ENCODE measurements around the gene PAK6. TPM values are rescaled to one million over a fixed set of nuclear protein-coding genes. Genes with fewer than 3 reads are reported as not detected.

PAK6 gene
- total and polyA plus RNA-seq, 2 experiments from 2014 or later, result 2.6 to 2.7 TPM

DNA sequence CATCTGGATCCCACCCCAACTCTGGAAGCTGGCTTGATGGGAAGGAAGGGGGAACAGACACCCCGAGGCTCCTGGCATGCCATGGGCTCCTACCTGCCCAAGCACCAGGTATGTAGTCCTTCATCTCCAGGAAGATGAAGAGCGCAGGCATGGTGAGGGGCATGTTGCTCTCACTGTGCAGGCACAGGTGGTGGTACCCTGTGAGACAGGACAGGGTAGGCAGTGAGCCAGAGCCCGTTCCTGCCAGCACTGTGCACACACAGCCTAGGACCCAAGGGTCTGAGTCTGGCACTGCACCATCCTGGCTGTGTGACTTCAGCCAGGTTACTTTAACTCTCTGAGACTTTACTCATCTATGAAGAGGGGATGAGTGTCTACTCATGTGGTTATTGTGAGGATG is 53.4 kb downstream of the PAK6 start:
- no peak for DNase-seq (ENCODE audit: low spot score)
- no peak overlapping the region for H2AFZ ChIP-seq
- H3K4me2 ChIP-seq, result no peak overlapping the region
- peaks cover 19% of the 10 kb centered on the region for H3K4me1 ChIP-seq (ENCODE audit: insufficient read depth)
- H3K9me2 ChIP-seq (replicated peaks; ENCODE audit: insufficient read depth), result no peaks in the 10 kb centered on the region
- no peak overlapping the region for H3K4me3 ChIP-seq
- H3K79me2 ChIP-seq, result no peaks in the 10 kb centered on the region
- H3K27ac ChIP-seq, result no peak overlapping the region
- H3K36me3 ChIP-seq (replicated peaks; ENCODE audit: insufficient read depth, low read depth), result no peaks in the 10 kb centered on the region
- TF ChIP-seq EZH2phosphoT487 (IDR thresholded peaks at IDR 0.05; ENCODE audit: low read depth, severe bottlenecking, unreplicated experiment) (no peak), EZH2 (IDR thresholded peaks at IDR 0.05; ENCODE audit: borderline replicate concordance) (no peak)
- TF ChIP-seq, protein P1, sequence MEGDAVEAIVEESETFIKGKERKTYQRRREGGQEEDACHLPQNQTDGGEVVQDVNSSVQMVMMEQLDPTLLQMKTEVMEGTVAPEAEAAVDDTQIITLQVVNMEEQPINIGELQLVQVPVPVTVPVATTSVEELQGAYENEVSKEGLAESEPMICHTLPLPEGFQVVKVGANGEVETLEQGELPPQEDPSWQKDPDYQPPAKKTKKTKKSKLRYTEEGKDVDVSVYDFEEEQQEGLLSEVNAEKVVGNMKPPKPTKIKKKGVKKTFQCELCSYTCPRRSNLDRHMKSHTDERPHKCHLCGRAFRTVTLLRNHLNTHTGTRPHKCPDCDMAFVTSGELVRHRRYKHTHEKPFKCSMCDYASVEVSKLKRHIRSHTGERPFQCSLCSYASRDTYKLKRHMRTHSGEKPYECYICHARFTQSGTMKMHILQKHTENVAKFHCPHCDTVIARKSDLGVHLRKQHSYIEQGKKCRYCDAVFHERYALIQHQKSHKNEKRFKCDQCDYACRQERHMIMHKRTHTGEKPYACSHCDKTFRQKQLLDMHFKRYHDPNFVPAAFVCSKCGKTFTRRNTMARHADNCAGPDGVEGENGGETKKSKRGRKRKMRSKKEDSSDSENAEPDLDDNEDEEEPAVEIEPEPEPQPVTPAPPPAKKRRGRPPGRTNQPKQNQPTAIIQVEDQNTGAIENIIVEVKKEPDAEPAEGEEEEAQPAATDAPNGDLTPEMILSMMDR (IDR thresholded peaks at IDR 0.05; ENCODE audit: poor library complexity), result no peak
- H4K20me1 ChIP-seq (ENCODE audit: insufficient read depth, poor library complexity, severe bottlenecking), result no peaks in the 10 kb centered on the region
- H3K27me3 ChIP-seq, result peaks cover 45% of the 10 kb centered on the region
- 92% methylated on average over 3 of the region's 3 CpGs for WGBS (ENCODE audit: low lambda C conversion rate, missing lambda C conversion rate)
- H3K9me3 ChIP-seq (ENCODE audit: low read depth), result no peaks in the 10 kb centered on the region

DNA sequence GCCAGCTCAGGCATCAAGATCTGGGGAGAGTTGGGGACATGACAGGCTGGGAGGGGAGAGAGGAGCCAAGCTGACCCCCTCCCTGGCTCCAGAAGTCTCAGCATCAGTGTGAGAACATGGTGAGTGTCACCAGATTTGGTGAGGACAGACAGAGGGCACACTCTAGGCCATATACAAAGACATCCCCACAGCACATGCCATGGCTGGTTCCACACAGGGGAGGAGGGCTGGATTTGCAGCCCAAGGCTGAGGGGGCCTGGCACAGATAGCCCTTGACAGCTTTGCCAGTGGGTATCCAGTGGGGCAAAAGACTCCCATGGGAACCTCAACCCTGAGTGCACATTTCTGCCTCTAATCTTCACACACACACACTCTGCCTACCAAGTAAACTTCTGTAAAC is 54.1 kb downstream of the PAK6 start:
- H3K4me3 ChIP-seq, result no peak overlapping the region
- H3K4me2 ChIP-seq, result no peak overlapping the region
- H3K79me2 ChIP-seq, result no peaks in the 10 kb centered on the region
- H3K36me3 ChIP-seq (replicated peaks; ENCODE audit: insufficient read depth, low read depth), result no peaks in the 10 kb centered on the region
- peaks cover 45% of the 10 kb centered on the region for H3K27me3 ChIP-seq
- no peak overlapping the region for H2AFZ ChIP-seq
- no peak overlapping the region for H3K27ac ChIP-seq
- peaks cover 19% of the 10 kb centered on the region for H3K4me1 ChIP-seq (ENCODE audit: insufficient read depth)
- H4K20me1 ChIP-seq (ENCODE audit: insufficient read depth, poor library complexity, severe bottlenecking), result no peaks in the 10 kb centered on the region
- no peaks in the 10 kb centered on the region for H3K9me2 ChIP-seq (replicated peaks; ENCODE audit: insufficient read depth)
- H3K9me3 ChIP-seq (ENCODE audit: low read depth), result no peaks in the 10 kb centered on the region
- TF ChIP-seq, protein P1 (IDR thresholded peaks at IDR 0.05; ENCODE audit: poor library complexity), result no peak
- no peak for TF ChIP-seq EZH2 (IDR thresholded peaks at IDR 0.05; ENCODE audit: borderline replicate concordance)
- no peak for TF ChIP-seq EZH2phosphoT487 (IDR thresholded peaks at IDR 0.05; ENCODE audit: low read depth, severe bottlenecking, unreplicated experiment)
- DNase-seq (ENCODE audit: low spot score), result no peak

DNA sequence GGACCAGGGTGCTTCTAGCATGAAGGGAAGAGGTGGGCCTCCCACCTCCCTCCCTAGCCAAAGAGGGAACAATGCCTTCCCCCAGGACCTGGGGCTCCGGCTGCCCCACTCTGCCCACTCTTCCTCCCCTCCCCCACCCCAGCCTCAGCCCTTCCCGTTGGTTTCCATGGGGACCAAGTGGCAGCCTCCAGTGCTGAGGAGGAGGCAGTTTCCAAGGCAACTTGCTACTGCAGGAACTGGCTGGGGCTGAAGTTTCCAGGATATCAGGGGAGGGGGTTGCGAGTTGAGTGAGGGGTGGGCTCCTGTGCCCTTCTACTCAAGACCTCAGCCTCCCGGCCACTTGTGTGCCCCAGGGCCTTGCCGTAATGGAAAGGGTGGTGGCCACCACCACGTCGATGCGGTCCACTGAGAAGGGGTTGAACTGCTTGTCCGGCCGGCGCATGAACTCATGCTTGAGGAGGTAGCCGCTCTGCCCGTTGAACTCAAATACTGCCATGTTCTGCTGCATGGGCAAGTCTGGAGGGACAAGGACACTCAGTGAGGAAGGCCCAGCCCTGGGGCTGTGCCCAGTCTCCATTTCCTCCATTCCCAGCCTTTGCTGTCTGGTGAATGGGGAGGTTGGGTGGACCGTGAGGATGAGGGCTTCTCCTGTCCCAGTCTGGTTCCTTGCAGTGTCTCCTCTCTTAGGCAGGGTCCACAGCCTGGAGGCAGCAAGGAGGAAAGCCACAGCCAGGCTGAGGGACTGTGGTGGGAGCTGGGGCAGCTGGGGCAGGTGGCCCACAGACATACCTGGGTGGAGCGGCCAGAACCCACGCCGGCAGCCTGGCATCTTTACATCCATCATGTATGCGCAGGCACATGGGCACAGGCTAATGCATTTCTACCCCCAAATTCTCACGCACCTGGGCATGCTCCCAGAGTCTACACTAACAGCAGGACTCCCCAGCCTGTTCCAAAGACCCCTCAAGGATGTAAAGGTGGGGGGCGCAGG is 55.3 kb downstream of the PAK6 start:
- Histone ChIP-seq H3K27me3 (peaks cover 38% of the 10 kb centered on the region), H3K79me2 (no peaks in the 10 kb centered on the region), H4K20me1 (ENCODE audit: insufficient read depth, poor library complexity, severe bottlenecking) (no peaks in the 10 kb centered on the region), H2AFZ (no peak overlapping the region), H3K9me2 (replicated peaks; ENCODE audit: insufficient read depth) (no peaks in the 10 kb centered on the region), H3K27ac (no peak overlapping the region), H3K4me2 (no peak overlapping the region), H3K36me3 (replicated peaks; ENCODE audit: insufficient read depth, low read depth) (no peaks in the 10 kb centered on the region), H3K4me1 (ENCODE audit: insufficient read depth) (peaks cover 19% of the 10 kb centered on the region), H3K4me3 (no peak overlapping the region), H3K9me3 (ENCODE audit: low read depth) (no peaks in the 10 kb centered on the region)
- 86% methylated on average over 20 of the region's 20 CpGs for WGBS (ENCODE audit: low lambda C conversion rate, missing lambda C conversion rate)
- no peak for DNase-seq (ENCODE audit: low spot score)
- no peak for TF ChIP-seq EZH2 (IDR thresholded peaks at IDR 0.05; ENCODE audit: borderline replicate concordance)
- no peak for TF ChIP-seq EZH2phosphoT487 (IDR thresholded peaks at IDR 0.05; ENCODE audit: low read depth, severe bottlenecking, unreplicated experiment)
- TF ChIP-seq, protein P1 (IDR thresholded peaks at IDR 0.05; ENCODE audit: poor library complexity), result no peak

All from hepatocyte (in vitro differentiated cells).